HepG2 (cell line): ENCODE measurements around the gene ARHGAP10.

Experiments
- CTCF ChIP-seq: sonication (generic); formaldehyde crosslinking; IDR thresholded peaks from 2 replicates; pipeline ENCODE4 v1.5.0; 2020; ENCODE audit warnings: mild to moderate bottlenecking, missing genetic modification reagents, moderate library complexity
- EP300 ChIP-seq, 3 experiments: sonication (generic) in 1 of 3; formaldehyde crosslinking in 1 of 3; IDR thresholded peaks; 2 replicates each; pipeline versions ENCODE4 v1.5.1 to v1.6.1; 2011 to 2020; ENCODE audit warnings: low read depth in 2 of 3, low read length in 2 of 3, borderline replicate concordance in 1 of 3, improper control_type of control experiment in 1 of 3, mild to moderate bottlenecking in 1 of 3, missing genetic modification reagents in 1 of 3, moderate library complexity in 1 of 3
- ESRRA ChIP-seq: sonication (generic); formaldehyde crosslinking; IDR thresholded peaks from 2 replicates; pipeline ENCODE4 v1.5.1; 2020; ENCODE audit warnings: mild to moderate bottlenecking, low read depth, missing genetic modification reagents
- HCFC1 ChIP-seq: fragments of 150-350 bp; IDR thresholded peaks from 2 replicates; pipeline ENCODE4 v1.6.1; 2014; ENCODE audit warnings: low read depth, low read length
- HDAC6 ChIP-seq: fragments of 200-600 bp; sonication (generic); IDR thresholded peaks from 2 replicates; pipeline ENCODE4 v1.7.0; 2017; ENCODE audit warnings: mild to moderate bottlenecking, antibody characterized with exemption, low read length, low read depth
- HOXA7 ChIP-seq: sonication (generic); formaldehyde crosslinking; IDR thresholded peaks from 2 replicates; pipeline ENCODE4 v1.8.1; 2022; ENCODE audit warnings: mild to moderate bottlenecking, missing genetic modification reagents, moderate library complexity
- MAZ ChIP-seq, 2 experiments: sonication (generic) in 1 of 2; formaldehyde crosslinking in 1 of 2; IDR thresholded peaks; 2 replicates each; pipeline versions ENCODE4 v1.5.0 to v1.6.1; 2012 to 2020; ENCODE audit warnings: low read depth in 2 of 2, mild to moderate bottlenecking in 2 of 2, borderline replicate concordance in 1 of 2, improper control_type of control experiment in 1 of 2, low read length in 1 of 2, missing genetic modification reagents in 1 of 2, moderate library complexity in 1 of 2
- RAD21 ChIP-seq: fragments of 450-650 bp; formaldehyde crosslinking; IDR thresholded peaks from 2 replicates; pipeline ENCODE4 v1.5.0; 2020; ENCODE audit warnings: mild to moderate bottlenecking
- TAF1 ChIP-seq: sonication (generic); formaldehyde crosslinking; IDR thresholded peaks from 2 replicates; pipeline ENCODE4 v1.4.0; 2020; ENCODE audit warnings: missing genetic modification reagents
- TCF7 ChIP-seq: sonication (generic); IDR thresholded peaks from 2 replicates; pipeline ENCODE4 v1.6.1; 2016; ENCODE audit warnings: antibody characterized with exemption, low read depth
- ZKSCAN8 ChIP-seq: IDR thresholded peaks from 2 replicates; pipeline ENCODE4 v1.6.1; 2016; ENCODE audit warnings: borderline replicate concordance, missing genetic modification reagents, missing compliant biosample characterization
- ZNF274 ChIP-seq: sonication (generic); formaldehyde crosslinking; IDR thresholded peaks from 2 replicates; pipeline ENCODE4 v1.5.1; 2020; ENCODE audit warnings: mild to moderate bottlenecking, missing genetic modification reagents
- ZNF740 ChIP-seq: sonication (generic); formaldehyde crosslinking; IDR thresholded peaks from 2 replicates; pipeline ENCODE4 v1.4.0; 2020; ENCODE audit warnings: missing genetic modification reagents
- TF ChIP-seq, protein P1 (sequence below): sonication (generic); formaldehyde crosslinking; IDR thresholded peaks from 2 replicates; pipeline ENCODE4 v1.4.0; 2020; ENCODE audit warnings: missing genetic modification reagents

DNA sequence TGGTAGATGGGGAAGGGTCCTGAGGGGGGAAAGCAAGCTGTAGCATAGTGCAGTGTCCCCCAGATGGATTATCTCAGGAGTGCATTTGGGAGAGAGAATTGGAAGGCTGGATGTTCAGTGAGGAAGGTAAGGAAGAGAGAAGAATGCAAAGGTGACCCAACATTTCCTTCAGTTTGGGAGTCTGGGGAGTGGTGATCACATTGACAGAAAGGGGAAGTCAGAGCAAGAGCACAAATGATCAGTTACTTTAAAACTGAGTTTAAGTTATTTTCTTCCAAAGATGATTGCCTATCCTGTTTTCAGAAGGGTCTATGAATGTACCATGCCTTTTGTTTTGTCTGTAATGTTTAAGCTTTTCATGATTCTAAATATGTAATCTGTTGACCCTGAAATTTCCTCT is 47.6 kb downstream of the ARHGAP10 start:
- no peak for TF ChIP-seq EP300 (IDR thresholded peaks at IDR 0.05; ENCODE audit: low read depth in 2 of 2, low read length in 2 of 2)
- TF ChIP-seq EP300 (CRISPR knock-in tag; IDR thresholded peaks at IDR 0.05; ENCODE audit: borderline replicate concordance) = no peak
- TF ChIP-seq MAZ (IDR thresholded peaks at IDR 0.05; ENCODE audit: borderline replicate concordance, low read depth, low read length) = no peak
- TF ChIP-seq MAZ (CRISPR knock-in tag; IDR thresholded peaks at IDR 0.05; ENCODE audit: low read depth) = no peak
- no peak for TF ChIP-seq ZNF274 (CRISPR knock-in tag)
- no peak for TF ChIP-seq ESRRA (CRISPR knock-in tag)
- TF ChIP-seq ZNF740 = no peak
- TF ChIP-seq ZKSCAN8 (CRISPR knock-in tag) = no peak
- no peak for TF ChIP-seq TAF1 (CRISPR knock-in tag)
- no peak for TF ChIP-seq TCF7
- TF ChIP-seq, protein P1, sequence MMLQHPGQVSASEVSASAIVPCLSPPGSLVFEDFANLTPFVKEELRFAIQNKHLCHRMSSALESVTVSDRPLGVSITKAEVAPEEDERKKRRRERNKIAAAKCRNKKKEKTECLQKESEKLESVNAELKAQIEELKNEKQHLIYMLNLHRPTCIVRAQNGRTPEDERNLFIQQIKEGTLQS (CRISPR knock-in tag) = no peak
- no peak for TF ChIP-seq HCFC1
- no peak for TF ChIP-seq HDAC6
- no peak for TF ChIP-seq HOXA7 (CRISPR knock-in tag)
- no peak for TF ChIP-seq CTCF (CRISPR knock-in tag)
- no peak for TF ChIP-seq RAD21 (CRISPR knock-in tag)
